DMS79 (cell line): Measurements from ENCODE around the gene ACTA2.

Experiments
- DNase-seq: peaks from one replicate; lab custom pipeline; 2025; lab: John Stamatoyannopoulos, UW

Gene ACTA2

DNA sequence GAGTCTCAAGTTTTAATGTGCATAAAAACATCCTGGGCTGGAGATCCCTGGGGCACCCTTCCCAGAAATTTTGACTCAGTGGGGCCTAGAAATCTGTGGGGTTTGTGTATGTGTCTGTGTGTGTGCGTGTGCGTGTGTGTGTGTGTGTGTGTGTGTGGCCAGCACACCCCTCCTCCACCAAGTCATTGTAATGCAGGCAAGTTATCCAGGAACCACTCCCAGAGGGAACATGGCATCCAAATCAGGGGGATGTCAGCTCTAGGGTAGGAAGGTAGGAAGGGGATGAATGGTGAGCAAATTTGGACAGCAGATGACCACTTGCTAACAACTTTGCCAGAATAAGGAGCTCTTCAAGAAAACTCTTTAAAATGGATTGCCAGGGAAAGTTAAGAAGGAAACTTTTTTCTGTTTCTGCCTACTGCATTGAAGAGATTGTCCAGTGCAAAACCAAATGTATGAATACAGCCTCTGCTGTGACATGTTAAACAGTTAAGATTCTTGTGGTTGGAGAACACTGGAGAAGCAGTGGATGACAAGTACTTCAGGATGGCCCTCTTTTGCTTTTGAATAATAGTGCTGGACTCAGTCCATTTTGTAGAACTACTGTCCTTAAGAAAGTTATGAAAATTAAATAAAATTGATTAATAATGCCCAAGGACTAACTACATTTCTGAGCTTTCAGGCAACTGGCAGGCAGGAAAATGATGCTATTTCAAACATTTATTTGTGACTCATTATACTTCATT is 60.2 kb downstream of the ACTA2 start:
- no peak for DNase-seq

DNA sequence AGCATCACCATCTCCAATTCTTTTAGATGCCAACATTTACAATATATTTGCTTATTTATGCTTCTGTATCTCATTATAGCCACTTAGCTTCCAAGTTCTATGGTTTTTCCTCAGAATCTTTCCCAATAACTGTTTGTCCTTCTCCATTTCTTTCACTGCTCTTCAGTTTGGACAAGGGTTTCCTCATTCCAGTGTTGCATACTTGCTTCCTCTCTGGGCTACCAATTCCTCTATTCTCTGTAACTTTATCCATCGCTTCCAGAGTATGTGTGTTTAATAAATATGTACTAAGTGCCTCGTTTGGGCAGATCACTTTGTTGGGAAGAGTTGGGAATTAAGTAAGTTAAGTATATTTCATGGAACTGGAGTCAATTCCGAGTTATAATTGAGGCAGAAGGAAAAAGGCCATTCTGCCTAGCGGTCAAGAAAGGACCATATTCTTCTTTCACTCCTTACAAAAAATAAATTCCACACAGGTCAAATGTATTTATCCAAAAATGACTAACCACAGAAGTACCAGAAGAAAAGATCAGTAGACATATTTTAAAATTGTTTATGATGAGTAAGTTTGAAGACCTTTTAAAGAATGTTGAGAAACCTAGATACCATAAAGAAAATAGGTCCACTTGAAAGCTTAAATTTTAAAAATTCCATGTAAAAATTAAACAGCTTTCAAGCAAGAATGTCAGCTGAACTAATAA is 61.7 kb downstream of the ACTA2 start:
- no peak for DNase-seq

DNA sequence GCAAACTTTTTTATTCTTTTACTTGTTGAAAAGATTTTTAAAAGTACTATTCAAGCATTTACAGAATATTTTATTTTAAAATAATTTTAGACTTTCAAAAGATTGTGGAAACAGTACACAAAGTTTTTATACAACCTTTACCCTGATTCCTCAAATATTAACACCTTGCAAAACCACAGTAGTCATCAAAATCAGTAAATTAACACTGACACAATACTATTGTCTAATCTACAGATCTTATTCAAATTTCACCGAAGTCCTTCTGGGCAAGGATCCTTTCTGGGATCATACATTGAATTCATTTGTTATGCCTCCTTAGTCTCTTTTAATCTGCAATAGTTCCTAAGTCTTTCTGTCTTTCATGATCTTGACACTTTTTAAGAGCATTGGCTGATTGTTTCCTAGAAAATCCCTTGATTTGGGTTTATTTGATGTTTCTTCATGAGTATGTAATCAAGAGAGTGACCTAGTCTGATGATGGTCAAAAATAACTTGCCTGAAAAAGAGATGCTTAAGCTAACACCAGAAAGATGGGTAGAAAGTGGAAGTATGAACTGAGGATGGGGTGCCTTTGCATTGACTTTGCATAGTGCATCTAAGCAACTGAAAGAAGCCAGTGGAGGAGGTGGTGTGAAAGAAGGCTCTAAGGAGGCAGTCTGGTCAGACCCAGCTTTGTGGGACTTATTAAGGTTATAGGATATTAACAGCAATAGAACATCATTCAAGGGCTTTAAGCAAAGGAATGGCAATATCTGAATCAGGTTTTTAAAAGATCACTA is 62.8 kb downstream of the ACTA2 start:
- DNase-seq = no peak

DNA sequence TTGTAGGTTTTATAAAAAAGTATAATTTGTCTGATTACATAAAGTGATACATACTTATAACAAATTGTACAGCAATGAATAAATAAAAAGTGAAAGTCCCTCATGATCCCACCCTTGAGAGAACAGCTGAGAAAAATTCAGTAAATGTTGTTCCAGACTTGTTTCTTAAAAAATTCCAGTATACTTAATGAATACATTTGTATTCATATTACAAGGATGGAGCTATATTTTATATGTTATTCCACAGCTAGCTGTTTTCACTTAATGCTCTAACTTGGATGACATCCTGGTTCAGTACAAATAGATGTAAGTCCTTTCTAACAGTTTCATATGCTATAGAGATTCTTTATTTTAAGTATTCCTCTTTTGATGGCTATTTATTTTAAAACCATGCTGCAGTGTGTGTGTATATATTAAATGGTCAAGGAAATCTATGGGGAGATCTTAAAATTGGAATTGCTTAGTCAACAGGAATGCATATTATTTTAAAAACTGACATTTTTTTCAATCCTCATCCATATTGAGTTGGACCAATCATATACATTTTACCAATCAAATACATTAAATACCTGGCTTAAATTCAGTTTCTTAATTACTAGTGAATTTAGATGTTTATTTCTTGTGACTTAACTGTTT is 63.6 kb downstream of the ACTA2 start:
- no peak for DNase-seq

DNA sequence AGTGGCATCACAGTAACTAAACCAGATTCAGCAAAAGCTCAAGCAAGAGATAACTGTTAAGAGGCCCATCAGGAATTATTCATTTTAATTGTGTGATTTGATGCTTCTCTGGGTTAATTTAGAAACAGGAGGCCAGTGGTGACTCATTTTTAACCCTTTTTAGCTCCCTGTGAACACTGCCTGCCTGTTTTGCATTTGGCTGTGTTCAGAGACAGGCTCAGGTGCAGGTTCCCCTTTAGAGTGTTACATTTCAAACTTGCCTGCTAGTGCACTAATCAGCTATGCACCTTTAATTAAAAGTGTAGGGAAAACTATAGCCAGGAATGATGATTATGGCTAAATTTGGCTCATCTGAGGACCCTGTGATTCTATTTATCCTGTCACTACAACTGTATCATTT is 66.0 kb downstream of the ACTA2 start:
- DNase-seq = no peak
